Vagina (tissue), 2 donors: ENCODE data around the gene LPP.

Experiments
- CTCF ChIP-seq, 3 experiments: fragments of 450-650 bp in 2 of 3; fragments of 200-600 bp in 1 of 3; sonication (generic) in 1 of 3; IDR thresholded peaks; one replicate each; pipeline ENCODE4 v1.5.1; 2017 to 2019; ENCODE audit warnings: antibody characterized with exemption in 3 of 3, mild to moderate bottlenecking in 2 of 3, moderate library complexity in 2 of 3
- POLR2A ChIP-seq, 2 donors: fragments of 450-650 bp; IDR thresholded peaks; one replicate each; pipeline ENCODE4 v1.6.1; 2017; ENCODE audit warnings: antibody characterized with exemption in 2 of 2, mild to moderate bottlenecking in 2 of 2, moderate library complexity in 2 of 2
- POLR2AphosphoS5 ChIP-seq, 2 donors: sonication (generic); formaldehyde crosslinking; IDR thresholded peaks; one replicate each; pipeline ENCODE4 v1.9.0; 2017; ENCODE audit warnings: antibody characterized with exemption in 2 of 2, mild to moderate bottlenecking in 2 of 2, low read depth in 1 of 2; ENCODE audit not compliant: insufficient read depth in 1 of 2

GRCh38 chr3:188154809-188155574, 1.0 kb downstream of the LPP start:
- TF ChIP-seq POLR2AphosphoS5 (IDR thresholded peaks at IDR 0.05; ENCODE audit: insufficient read depth in 1 of 2, low read depth in 1 of 2) (no peak), CTCF (IDR thresholded peaks at IDR 0.05) (no peak), POLR2A (IDR thresholded peaks at IDR 0.05) (no peak)
